Measurements from ENCODE around the gene KRTAP9-7.

GRCh38 chr17:41315204-41315794 is 39.8 kb downstream of the KRTAP9-7 start, which contains the start of gene KRTAP17-1:
- TF ChIP-seq CTCF (conservative IDR thresholded peaks at IDR 0.05) = no peak
- no peak for TF ChIP-seq EZH2 (IDR thresholded peaks at IDR 0.05; ENCODE audit: low read depth)

Data from PC-9 (cell line).